GM23338 (cell line): ENCODE measurements around the gene OPN1SW. TPM values are rescaled to one million over a fixed set of nuclear protein-coding genes. Genes with fewer than 3 reads are reported as not detected.

Experiments
- ATAC-seq: fragments of 200-7000 bp; cut with Tn5 transposase; 3 replicates; pipeline ENCODE4 v1.9.1; 2020
- DNase-seq: peaks from one replicate; pipeline ENCODE4 v3.0.0-alpha.2; 2015; ENCODE audit warnings: low spot score
- H2AFZ ChIP-seq: fragments of 200-600 bp; sonication (generic); 2 replicates; pipeline ENCODE4 v1.8.0; 2016; ENCODE audit warnings: antibody characterized with exemption, mild to moderate bottlenecking, moderate library complexity
- H3F3A ChIP-seq: fragments of 200-600 bp; sonication (generic); replicated peaks from 2 replicates; pipeline ENCODE4 v1.8.0; 2017; ENCODE audit warnings: antibody characterized with exemption, mixed run types, low read depth
- H3K27ac ChIP-seq: fragments of 200-600 bp; sonication (generic); 2 replicates; pipeline ENCODE4 v1.6.1; 2016; ENCODE audit warnings: low read depth
- H3K27me3 ChIP-seq: fragments of 200-600 bp; sonication (generic); 2 replicates; pipeline ENCODE4 v1.8.0; 2016; ENCODE audit warnings: mild to moderate bottlenecking, mixed run types, moderate library complexity; ENCODE audit not compliant: insufficient read depth
- H3K36me3 ChIP-seq: fragments of 200-600 bp; sonication (generic); 2 replicates; pipeline ENCODE4 v1.8.0; 2016; ENCODE audit warnings: mild to moderate bottlenecking; ENCODE audit not compliant: insufficient read depth
- H3K4me1 ChIP-seq: fragments of 200-600 bp; sonication (generic); 2 replicates; pipeline ENCODE4 v1.8.0; 2016; ENCODE audit warnings: mild to moderate bottlenecking, moderate library complexity; ENCODE audit not compliant: insufficient read depth
- H3K4me2 ChIP-seq: fragments of 200-600 bp; sonication (generic); 2 replicates; pipeline ENCODE4 v1.7.1; 2017; ENCODE audit warnings: mixed run types
- H3K4me3 ChIP-seq: fragments of 200-600 bp; sonication (generic); 2 replicates; pipeline ENCODE4 v1.6.1; 2016; ENCODE audit warnings: mixed run types
- H3K79me2 ChIP-seq: fragments of 200-600 bp; sonication (generic); replicated peaks from 2 replicates; pipeline ENCODE4 v1.8.0; 2017; ENCODE audit warnings: mild to moderate bottlenecking; ENCODE audit not compliant: insufficient read depth
- H3K9me2 ChIP-seq: fragments of 200-600 bp; sonication (generic); 2 replicates; pipeline ENCODE4 v1.8.0; 2017; ENCODE audit not compliant: insufficient read depth
- H4K20me1 ChIP-seq: fragments of 200-600 bp; sonication (generic); replicated peaks from 2 replicates; pipeline ENCODE4 v1.8.0; 2017; ENCODE audit warnings: mild to moderate bottlenecking; ENCODE audit not compliant: insufficient read depth
- H3K27ac Mint-ChIP-seq: 2 replicates; pipeline ENCODE4 v1.8.0; 2020; ENCODE audit warnings: inconsistent platforms, mild to moderate bottlenecking, moderate library complexity, mixed read lengths
- H3K27me3 Mint-ChIP-seq: 3 replicates; pipeline ENCODE4 v1.8.0; 2022; ENCODE audit warnings: low read depth, mild to moderate bottlenecking, moderate library complexity, mixed read lengths, inconsistent platforms; ENCODE audit not compliant: insufficient read depth, poor library complexity
- H3K36me3 Mint-ChIP-seq: 3 replicates; pipeline ENCODE4 v1.8.0; 2021; ENCODE audit warnings: low read depth, mild to moderate bottlenecking, inconsistent platforms, moderate library complexity, mixed read lengths
- H3K4me1 Mint-ChIP-seq: 3 replicates; pipeline ENCODE4 v1.8.0; 2020; ENCODE audit warnings: mild to moderate bottlenecking, inconsistent platforms, mixed read lengths
- H3K4me3 Mint-ChIP-seq: 3 replicates; pipeline ENCODE4 v1.8.0; 2021; ENCODE audit warnings: moderate library complexity, mild to moderate bottlenecking, inconsistent platforms, mixed read lengths
- H3K9me3 Mint-ChIP-seq: 3 replicates; pipeline ENCODE4 v1.8.0; 2020; ENCODE audit warnings: moderate library complexity, mild to moderate bottlenecking, inconsistent platforms, mixed read lengths
- CREB1 ChIP-seq: fragments of 250-450 bp; sonication (Bioruptor Pico); IDR thresholded peaks from 2 replicates; pipeline ENCODE4 v1.5.0; 2020; ENCODE audit warnings: low read depth, mild to moderate bottlenecking, moderate library complexity
- CTCF ChIP-seq, 2 experiments: fragments of 200-600 bp in 1 of 2; sonication (generic) in 1 of 2; conservative IDR thresholded peaks; 2 replicates each; pipeline versions ENCODE4 v1.5.1 to v1.6.1; 2016 to 2017; ENCODE audit warnings: antibody characterized with exemption in 2 of 2, low read depth in 2 of 2, mild to moderate bottlenecking in 2 of 2, moderate library complexity in 1 of 2
- ETS1 ChIP-seq: IDR thresholded peaks from 2 replicates; pipeline ENCODE4 v1.6.1; 2016; ENCODE audit warnings: antibody characterized with exemption
- EZH2 ChIP-seq: fragments of 200-600 bp; sonication (generic); IDR thresholded peaks from one replicate; pipeline ENCODE4 v1.8.0; 2017; ENCODE audit warnings: antibody characterized with exemption, mild to moderate bottlenecking, low read depth; ENCODE audit not compliant: unreplicated experiment
- EZH2phosphoT487 ChIP-seq: fragments of 200-600 bp; sonication (generic); IDR thresholded peaks from one replicate; pipeline ENCODE4 v1.8.1; 2018; ENCODE audit warnings: antibody characterized with exemption; ENCODE audit not compliant: unreplicated experiment
- JUNB ChIP-seq: IDR thresholded peaks from one replicate; pipeline ENCODE4 v1.6.1; 2016; ENCODE audit warnings: antibody characterized with exemption; ENCODE audit not compliant: unreplicated experiment
- NANOG ChIP-seq: IDR thresholded peaks from 2 replicates; pipeline ENCODE4 v1.6.1; 2016; ENCODE audit warnings: antibody characterized with exemption, borderline replicate concordance
- POLR2AphosphoS5 ChIP-seq: IDR thresholded peaks from 2 replicates; pipeline ENCODE4 v1.6.1; 2016; ENCODE audit warnings: antibody characterized with exemption, low read depth
- REST ChIP-seq: IDR thresholded peaks from one replicate; pipeline ENCODE4 v1.6.1; 2018; ENCODE audit warnings: antibody characterized with exemption; ENCODE audit not compliant: unreplicated experiment
- STAT1 ChIP-seq: IDR thresholded peaks from one replicate; pipeline ENCODE4 v1.6.1; 2016; ENCODE audit warnings: antibody characterized with exemption; ENCODE audit not compliant: unreplicated experiment
- ZNF114 ChIP-seq: fragments of 250-450 bp; sonication (Bioruptor Pico); IDR thresholded peaks from 2 replicates; pipeline ENCODE4 v1.5.0; 2020; ENCODE audit warnings: mild to moderate bottlenecking, moderate library complexity
- ZNF331 ChIP-seq: fragments of 250-450 bp; sonication (Bioruptor Pico); IDR thresholded peaks from 2 replicates; pipeline ENCODE4 v1.5.0; 2020; ENCODE audit warnings: low read depth, mild to moderate bottlenecking, moderate library complexity
- polyA plus RNA-seq: library from polyadenylated mRNA; unstranded; fragments of >200 nt; fragmentation: Nextera tagmentation; extraction: Ambion mirVana; gene quantifications from 2 replicates; pipeline ENCODE4 v1.2.1, GENCODE V29; 2016
- total RNA-seq: library from RNA; depleted of rRNA; stranded (reverse); fragments of >200 nt; shearing (Covaris generic); gene quantifications from 2 replicates; pipeline ENCODE4 v1.2.3, GENCODE V29; 2014

OPN1SW gene
- total and polyA plus RNA-seq, 2 experiments from 2014 or later = 0.50 TPM; not detected in 1

GRCh38 chr7:128763541-128763940 is 12.1 kb downstream of the OPN1SW start:
- no peaks in the 10 kb centered on the region for H3K9me3 Mint-ChIP-seq
- Histone ChIP-seq H3K4me2 (no peak overlapping the region), H3K4me1 (no peaks in the 10 kb centered on the region), H3F3A (peaks cover 6% of the 10 kb centered on the region; the same call in 1 of the 2 replicates), H2AFZ (no peak overlapping the region), H3K27ac (0 out of 2 replicates have a peak overlapping the region, but pooled peaks have one; percentile 14), H3K9me2 (no peaks in the 10 kb centered on the region), H3K27me3 (no peaks in the 10 kb centered on the region), H3K4me3 (no peak overlapping the region), H3K36me3 (peaks cover 67% of the 10 kb centered on the region), H4K20me1 (peaks cover 29% of the 10 kb centered on the region), H3K79me2 (no peaks in the 10 kb centered on the region; the same call in 1 of the 2 replicates)
- peaks cover 1% of the 10 kb centered on the region for H3K27me3 Mint-ChIP-seq
- H3K27ac Mint-ChIP-seq = no peak overlapping the region
- H3K4me3 Mint-ChIP-seq = no peak overlapping the region
- no peak for ATAC-seq
- H3K36me3 Mint-ChIP-seq = peaks cover 66% of the 10 kb centered on the region
- TF ChIP-seq CREB1 (no peak), EZH2phosphoT487 (no peak), ETS1 (no peak)
- H3K4me1 Mint-ChIP-seq = no peaks in the 10 kb centered on the region
- no peak for DNase-seq

DNA sequence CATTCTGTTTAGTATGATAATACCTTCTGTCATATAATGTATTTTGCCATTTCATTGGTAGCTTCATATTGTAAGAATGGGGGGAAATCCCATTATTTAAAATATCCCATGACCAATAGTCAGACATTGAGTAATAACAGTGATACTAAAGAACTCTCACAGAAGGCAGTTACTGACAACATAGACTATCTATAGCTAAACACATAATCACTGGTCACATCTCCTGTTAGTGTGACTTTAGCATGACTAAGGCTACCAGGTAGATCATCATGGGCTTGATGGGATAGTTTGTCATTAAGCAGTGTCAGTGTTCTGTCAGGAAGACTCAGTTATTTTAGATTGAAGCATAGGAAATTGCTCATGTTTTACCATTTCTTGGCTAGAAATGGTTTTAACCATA is 16.4 kb downstream of the OPN1SW start:
- Histone ChIP-seq H3F3A (peaks cover 8% of the 10 kb centered on the region; the same call in 1 of the 2 replicates), H4K20me1 (peaks cover 56% of the 10 kb centered on the region), H3K4me1 (no peaks in the 10 kb centered on the region), H3K79me2 (peaks cover 12% of the 10 kb centered on the region), H3K27ac (no peak overlapping the region), H3K4me3 (no peak overlapping the region), H3K9me2 (no peaks in the 10 kb centered on the region), H3K4me2 (no peak overlapping the region), H2AFZ (no peak overlapping the region), H3K27me3 (no peaks in the 10 kb centered on the region), H3K36me3 (peaks cover 65% of the 10 kb centered on the region)
- ATAC-seq (no peak), DNase-seq (no peak)
- H3K9me3 Mint-ChIP-seq = no peaks in the 10 kb centered on the region
- H3K4me3 Mint-ChIP-seq = no peak overlapping the region
- H3K27ac Mint-ChIP-seq = no peak overlapping the region
- peaks cover 1% of the 10 kb centered on the region for H3K27me3 Mint-ChIP-seq
- no peaks in the 10 kb centered on the region for H3K4me1 Mint-ChIP-seq
- H3K36me3 Mint-ChIP-seq = peaks cover 63% of the 10 kb centered on the region
- TF ChIP-seq JUNB (no peak), CREB1 (no peak), STAT1 (no peak), NANOG (no peak), ZNF114 (CRISPR knock-in tag) (no peak), POLR2AphosphoS5 (no peak), CTCF (conservative IDR thresholded peaks at IDR 0.05; ENCODE audit: low read depth in 2 of 2) (no peak), EZH2phosphoT487 (no peak), ETS1 (no peak), REST (no peak), ZNF331 (CRISPR knock-in tag) (no peak), EZH2 (no peak)
